ENCODE results near the gene FOXI2.
A peak's percentile ranks its signal among the peaks of the same experiment; 100 is the strongest.

FOXI2 gene

GRCh38 chr10:127694580-127695193 is 42.3 kb upstream of the FOXI2 start:
- Histone ChIP-seq H4K20me1 (ENCODE audit: insufficient read depth, low read length) (no peaks in the 10 kb centered on the region), H3K4me2 (ENCODE audit: insufficient read depth, low read length) (no peak overlapping the region), H3K36me3 (ENCODE audit: insufficient read depth, low read length) (no peaks in the 10 kb centered on the region), H3K4me3 (ENCODE audit: low read depth in 1 of 2, low read length in 2 of 2) (no peak overlapping the region), H3K27ac (ENCODE audit: low read length) (no peak overlapping the region), H2AFZ (ENCODE audit: low read depth, low read length) (no peak overlapping the region), H3K79me2 (ENCODE audit: insufficient read depth, low read length) (no peaks in the 10 kb centered on the region), H3K4me1 (ENCODE audit: insufficient read depth, low read length) (no peaks in the 10 kb centered on the region), H3K9ac (ENCODE audit: low read depth, low read length) (no peak overlapping the region), H3K9me3 (ENCODE audit: insufficient read depth, low read length, severe bottlenecking) (no peaks in the 10 kb centered on the region), H3K27me3 (ENCODE audit: insufficient read depth, low read length, poor library complexity) (no peaks in the 10 kb centered on the region)
- TF ChIP-seq CTCF (IDR thresholded peaks at IDR 0.05; ENCODE audit: borderline replicate concordance, extremely low read depth, low read length, poor library complexity, severe bottlenecking): peak; percentile 72
- TF ChIP-seq EZH2 (IDR thresholded peaks at IDR 0.05; ENCODE audit: borderline replicate concordance, low read depth, low read length, severe bottlenecking): no peak
- peak; percentile 61 for DNase-seq
- peak; percentile 70; the same call in 2 of the 3 replicates for ATAC-seq (ENCODE audit: insufficient read depth, low read depth)

GRCh38 chr10:127695431-127695830 is 41.6 kb upstream of the FOXI2 start:
- Histone ChIP-seq H3K4me1 (ENCODE audit: insufficient read depth, low read length) (no peaks in the 10 kb centered on the region), H3K27ac (ENCODE audit: low read length) (no peak overlapping the region), H3K27me3 (ENCODE audit: insufficient read depth, low read length, poor library complexity) (peaks cover under 1% of the 10 kb centered on the region), H2AFZ (ENCODE audit: low read depth, low read length) (no peak overlapping the region), H4K20me1 (ENCODE audit: insufficient read depth, low read length) (no peaks in the 10 kb centered on the region), H3K4me2 (ENCODE audit: insufficient read depth, low read length) (no peak overlapping the region), H3K9ac (ENCODE audit: low read depth, low read length) (no peak overlapping the region), H3K9me3 (ENCODE audit: insufficient read depth, low read length, severe bottlenecking) (no peaks in the 10 kb centered on the region), H3K79me2 (ENCODE audit: insufficient read depth, low read length) (no peaks in the 10 kb centered on the region), H3K36me3 (ENCODE audit: insufficient read depth, low read length) (no peaks in the 10 kb centered on the region), H3K4me3 (ENCODE audit: low read depth in 1 of 2, low read length in 2 of 2) (no peak overlapping the region)
- TF ChIP-seq EZH2 (IDR thresholded peaks at IDR 0.05; ENCODE audit: borderline replicate concordance, low read depth, low read length, severe bottlenecking) (no peak), CTCF (IDR thresholded peaks at IDR 0.05; ENCODE audit: borderline replicate concordance, extremely low read depth, low read length, poor library complexity, severe bottlenecking) (no peak)
- DNase-seq: no peak
- no peak for ATAC-seq (ENCODE audit: insufficient read depth, low read depth)

GRCh38 chr10:127698886-127699285 is 38.1 kb upstream of the FOXI2 start:
- Histone ChIP-seq H3K4me2 (ENCODE audit: insufficient read depth, low read length) (no peak overlapping the region), H3K27me3 (ENCODE audit: insufficient read depth, low read length, poor library complexity) (peaks cover 3% of the 10 kb centered on the region), H3K36me3 (ENCODE audit: insufficient read depth, low read length) (no peaks in the 10 kb centered on the region), H2AFZ (ENCODE audit: low read depth, low read length) (no peak overlapping the region), H3K4me1 (ENCODE audit: insufficient read depth, low read length) (no peaks in the 10 kb centered on the region), H4K20me1 (ENCODE audit: insufficient read depth, low read length) (no peaks in the 10 kb centered on the region), H3K4me3 (ENCODE audit: low read depth in 1 of 2, low read length in 2 of 2) (no peak overlapping the region), H3K79me2 (ENCODE audit: insufficient read depth, low read length) (no peaks in the 10 kb centered on the region), H3K9me3 (ENCODE audit: insufficient read depth, low read length, severe bottlenecking) (no peaks in the 10 kb centered on the region), H3K9ac (ENCODE audit: low read depth, low read length) (no peak overlapping the region), H3K27ac (ENCODE audit: low read length) (no peak overlapping the region)
- no peak for TF ChIP-seq CTCF (IDR thresholded peaks at IDR 0.05; ENCODE audit: borderline replicate concordance, extremely low read depth, low read length, poor library complexity, severe bottlenecking)
- no peak for TF ChIP-seq EZH2 (IDR thresholded peaks at IDR 0.05; ENCODE audit: borderline replicate concordance, low read depth, low read length, severe bottlenecking)
- ATAC-seq (ENCODE audit: insufficient read depth, low read depth) (no peak), DNase-seq (no peak)

All from DND-41 (cell line).